H1 (cell line): Measurements from ENCODE around the gene DPP3. TPM values are rescaled to one million over a fixed set of nuclear protein-coding genes. Genes with fewer than 3 reads are reported as not detected.

ENCODE experiments used
- CTCF ChIA-PET: fragments of 300-600 bp; sonication (Branson Sonifier 250); formaldehyde crosslinking; loops from one replicate; lab custom pipeline; 2021; ENCODE audit not compliant: partially characterized antibody; lab: Charles Lee
- POLR2A ChIA-PET: fragments of 300-600 bp; sonication (Branson Sonifier 250); formaldehyde crosslinking; loops from one replicate; lab custom pipeline; 2021; ENCODE audit warnings: inconsistent platforms; ENCODE audit not compliant: partially characterized antibody; lab: Charles Lee
- DNase-seq, 2 experiments: peaks; one replicate each; pipeline versions ENCODE4 v3.0.0 to v3.0.0-alpha.2; 2010 to 2022; ENCODE audit warnings: low spot score in 2 of 2, low read depth in 1 of 2, mixed read lengths in 1 of 2
- FAIRE-seq: peaks from 2 replicates; lab custom pipeline; 2011; peaks lifted over from hg19 to GRCh38; lab: Jason Lieb, UNC
- H2AFZ ChIP-seq: 2 replicates; pipeline ENCODE4 v1.8.1; 2012; ENCODE audit warnings: low read length, inconsistent platforms
- H2AK5ac ChIP-seq: 2 replicates; pipeline ENCODE4 v1.6.1; 2013; ENCODE audit warnings: low read depth, low read length
- H2BK120ac ChIP-seq: replicated peaks from 2 replicates; pipeline ENCODE3; 2013; ENCODE audit warnings: low read depth, low read length, inconsistent platforms
- H2BK12ac ChIP-seq: 2 replicates; pipeline ENCODE4 v1.6.1; 2013; ENCODE audit warnings: low read depth, low read length
- H2BK15ac ChIP-seq: 2 replicates; pipeline ENCODE4 v1.6.1; 2013; ENCODE audit warnings: low read length
- H2BK20ac ChIP-seq: 2 replicates; pipeline ENCODE4 v1.6.1; 2013; ENCODE audit warnings: low read length
- H2BK5ac ChIP-seq: 2 replicates; pipeline ENCODE4 v1.6.1; 2013; ENCODE audit warnings: low read depth, low read length
- H3K14ac ChIP-seq: 2 replicates; pipeline ENCODE4 v1.6.1; 2013; ENCODE audit warnings: inconsistent platforms; ENCODE audit not compliant: insufficient read length
- H3K18ac ChIP-seq: 2 replicates; pipeline ENCODE4 v1.6.1; 2013; ENCODE audit warnings: low read length; ENCODE audit errors: extremely low read depth
- H3K23ac ChIP-seq: 2 replicates; pipeline ENCODE4 v1.6.1; 2013; ENCODE audit warnings: inconsistent platforms; ENCODE audit not compliant: insufficient read length
- H3K23me2 ChIP-seq: 2 replicates; pipeline ENCODE4 v1.6.1; 2013; ENCODE audit warnings: low read depth, low read length
- H3K27ac ChIP-seq: 2 replicates; pipeline ENCODE4 v1.6.1; 2011; ENCODE audit warnings: low read depth, low read length, inconsistent platforms
- H3K27me3 ChIP-seq, 4 experiments: replicated peaks in 1 of 4; 1 replicate in 1 of 4; 2 replicates in 3 of 4; pipeline versions ENCODE4 v1.6.1 to v1.8.1; 2011 to 2013; ENCODE audit warnings: low read length in 3 of 4, mild to moderate bottlenecking in 3 of 4, inconsistent platforms in 2 of 4, mixed read lengths in 2 of 4, moderate library complexity in 1 of 4; ENCODE audit not compliant: control insufficient read depth in 3 of 4, insufficient read depth in 3 of 4; ENCODE audit errors: extremely low read depth in 1 of 4
- H3K36me3 ChIP-seq, 4 experiments: 2 replicates each; pipeline versions ENCODE4 v1.6.1 to v1.8.1; 2011 to 2013; ENCODE audit warnings: mild to moderate bottlenecking in 4 of 4, low read length in 3 of 4, moderate library complexity in 2 of 4, control low read depth in 1 of 4, inconsistent platforms in 1 of 4; ENCODE audit not compliant: insufficient read depth in 4 of 4, control insufficient read depth in 2 of 4
- H3K4ac ChIP-seq: replicated peaks from 2 replicates; pipeline ENCODE3; 2013; ENCODE audit warnings: low read length, low read depth, mixed read lengths, inconsistent platforms; ENCODE audit not compliant: insufficient read length
- H3K4me1 ChIP-seq, 4 experiments: replicated peaks in 1 of 4; 1 replicate in 1 of 4; 2 replicates in 3 of 4; pipeline versions ENCODE4 v1.6.1 to v1.8.1; 2011 to 2013; ENCODE audit warnings: low read length in 3 of 4, inconsistent platforms in 2 of 4, mixed read lengths in 1 of 4; ENCODE audit not compliant: insufficient read depth in 4 of 4, control insufficient read depth in 3 of 4
- H3K4me2 ChIP-seq, 2 experiments: 2 replicates each; pipeline versions ENCODE4 v1.6.1 to v1.8.1; 2011 to 2013; ENCODE audit warnings: low read depth in 2 of 2, low read length in 2 of 2, control low read depth in 1 of 2, inconsistent platforms in 1 of 2, mild to moderate bottlenecking in 1 of 2; ENCODE audit not compliant: insufficient read depth in 1 of 2
- H3K4me3 ChIP-seq, 4 experiments: fragments of 200-600, 300-600 bp in 1 of 4; sonication (generic), shearing (Covaris generic), sonication (Bioruptor Twin) in 1 of 4; 2 replicates each; pipeline versions ENCODE4 v1.5.1 to v1.8.1; 2011 to 2016; ENCODE audit warnings: low read length in 4 of 4, low read depth in 3 of 4, control low read depth in 2 of 4, inconsistent platforms in 2 of 4, mild to moderate bottlenecking in 2 of 4, mixed read lengths in 1 of 4, moderate library complexity in 1 of 4; ENCODE audit not compliant: insufficient read depth in 2 of 4; ENCODE audit errors: extremely low read depth in 1 of 4
- H3K56ac ChIP-seq: replicated peaks from 2 replicates; pipeline ENCODE3; 2013; ENCODE audit warnings: low read depth, mild to moderate bottlenecking, mixed read lengths, low read length, inconsistent platforms; ENCODE audit not compliant: insufficient read length
- H3K79me1 ChIP-seq: 2 replicates; pipeline ENCODE4 v1.6.1; 2013; ENCODE audit warnings: low read depth, low read length, control low read depth
- H3K79me2 ChIP-seq, 2 experiments: 2 replicates each; pipeline versions ENCODE4 v1.6.1 to v1.8.1; 2012 to 2013; ENCODE audit warnings: low read length in 2 of 2, mild to moderate bottlenecking in 2 of 2, inconsistent platforms in 1 of 2; ENCODE audit not compliant: insufficient read depth in 2 of 2, control insufficient read depth in 1 of 2
- H3K9ac ChIP-seq, 4 experiments: replicated peaks in 1 of 4; 1 replicate in 1 of 4; 2 replicates in 3 of 4; pipeline versions ENCODE4 v1.6.1 to v1.8.1; 2011 to 2013; ENCODE audit warnings: low read depth in 3 of 4, low read length in 3 of 4, control low read depth in 2 of 4, mild to moderate bottlenecking in 2 of 4, moderate library complexity in 2 of 4, inconsistent platforms in 1 of 4; ENCODE audit errors: extremely low read depth in 1 of 4
- H3K9me3 ChIP-seq, 2 experiments: 2 replicates each; pipeline versions ENCODE4 v1.6.1 to v1.8.1; 2012 to 2013; ENCODE audit warnings: mild to moderate bottlenecking in 2 of 2, moderate library complexity in 2 of 2, control low read depth in 1 of 2, inconsistent platforms in 1 of 2, low read depth in 1 of 2, low read length in 1 of 2, mixed read lengths in 1 of 2; ENCODE audit not compliant: insufficient read depth in 2 of 2
- H4K20me1 ChIP-seq, 2 experiments: replicated peaks in 1 of 2; 2 replicates each; pipeline versions ENCODE3 to v1.8.1; 2011 to 2013; ENCODE audit warnings: inconsistent platforms in 2 of 2, low read length in 2 of 2, mild to moderate bottlenecking in 1 of 2; ENCODE audit not compliant: insufficient read depth in 2 of 2, control insufficient read depth in 1 of 2
- H4K5ac ChIP-seq: 2 replicates; pipeline ENCODE4 v1.6.1; 2013; ENCODE audit warnings: low read length, low read depth, mixed read lengths, inconsistent platforms; ENCODE audit not compliant: insufficient read length
- H4K8ac ChIP-seq: 2 replicates; pipeline ENCODE4 v1.8.0; 2013; ENCODE audit warnings: mild to moderate bottlenecking, moderate library complexity, low read length, inconsistent platforms; ENCODE audit not compliant: insufficient read depth; ENCODE audit errors: extremely low read depth
- H4K91ac ChIP-seq: replicated peaks from 2 replicates; pipeline ENCODE3; 2013; ENCODE audit warnings: low read length, mixed read lengths, inconsistent platforms; ENCODE audit not compliant: insufficient read length
- ASH2L ChIP-seq: fragments of 200-600, 300-600 bp; sonication (generic); IDR thresholded peaks from one replicate; pipeline ENCODE4 v1.7.1; 2017; ENCODE audit warnings: low read length
- CBX8 ChIP-seq: fragments of 300-800, 300-1000 bp; sonication (generic); IDR thresholded peaks from 2 replicates; pipeline ENCODE4 v1.7.1; 2016; ENCODE audit warnings: low read depth, low read length, borderline replicate concordance
- CEBPB ChIP-seq: IDR thresholded peaks from 2 replicates; pipeline ENCODE4 v1.6.1; 2012; ENCODE audit warnings: low read depth, low read length
- CTCF ChIP-seq, 3 experiments: IDR thresholded peaks; 1 replicate in 2 of 3; 2 replicates in 1 of 3; pipeline versions ENCODE4 v1.5.1 to v1.6.1; 2011; ENCODE audit warnings: low read length in 3 of 3, mild to moderate bottlenecking in 3 of 3, inconsistent platforms in 2 of 3, low read depth in 1 of 3, moderate library complexity in 1 of 3; ENCODE audit not compliant: insufficient read depth in 1 of 3; ENCODE audit errors: control extremely low read depth in 1 of 3
- EZH2 ChIP-seq: fragments of 200-600 bp; sonication (generic); IDR thresholded peaks from 2 replicates; pipeline ENCODE4 v1.7.1; 2012; ENCODE audit warnings: low read depth, mild to moderate bottlenecking, moderate library complexity, low read length, inconsistent platforms; ENCODE audit not compliant: severe bottlenecking
- MAFK ChIP-seq: IDR thresholded peaks from 2 replicates; pipeline ENCODE4 v1.6.1; 2012; ENCODE audit warnings: low read depth, mild to moderate bottlenecking, improper control_type of control experiment, low read length
- PHF8 ChIP-seq: fragments of 200-600 bp; sonication (generic); conservative IDR thresholded peaks from 2 replicates; pipeline ENCODE4 v1.7.1; 2012; ENCODE audit warnings: low read depth, mild to moderate bottlenecking, inconsistent platforms, low read length, moderate library complexity
- POLR2AphosphoS5 ChIP-seq: IDR thresholded peaks from 2 replicates; pipeline ENCODE4 v1.6.1; 2011; ENCODE audit warnings: low read depth, low read length
- SAP30 ChIP-seq: fragments of 300-600 bp; sonication (generic); IDR thresholded peaks from 2 replicates; pipeline ENCODE4 v1.7.1; 2012; ENCODE audit warnings: low read length, moderate library complexity, mild to moderate bottlenecking, inconsistent platforms; ENCODE audit not compliant: insufficient read depth, insufficient replicate concordance
- SRF ChIP-seq: IDR thresholded peaks from 2 replicates; pipeline ENCODE4 v1.6.1; 2011; ENCODE audit warnings: mild to moderate bottlenecking, low read depth, low read length, moderate library complexity
- TAF1 ChIP-seq: IDR thresholded peaks from 2 replicates; pipeline ENCODE4 v1.6.1; 2011; ENCODE audit warnings: mild to moderate bottlenecking, low read depth, low read length
- TBP ChIP-seq: IDR thresholded peaks from 2 replicates; pipeline ENCODE4 v1.6.1; 2011; ENCODE audit warnings: low read depth, low read length, improper control_type of control experiment
- WGBS, 2 experiments: shearing (Covaris generic) in 1 of 2; methylation state at CpG; one replicate each; pipeline versions ENCODE4 v1.1.6 to v1.1.7; 2013 to 2015; ENCODE audit warnings: low lambda C conversion rate in 2 of 2, mixed read lengths in 2 of 2, inconsistent platforms in 1 of 2, low coverage in 1 of 2, missing lambda C conversion rate in 1 of 2; ENCODE audit not compliant: insufficient replicate concordance in 2 of 2, insufficient coverage in 1 of 2, insufficient read length in 1 of 2; ENCODE audit errors: extremely low coverage in 1 of 2, missing lambda C conversion rate in 1 of 2; 5-methylcytosine and 5-hydroxymethylcytosine counted together
- polyA plus RNA-seq, 7 experiments: library from polyadenylated mRNA; depleted of rRNA in 3 of 7; stranded (reverse) in 5 of 7; unstranded in 2 of 7; fragments of >200 nt in 5 of 7; fragments of 200-250 nt in 2 of 7; gene quantifications; 1 replicate in 5 of 7; 2 replicates in 1 of 7; 4 replicates in 1 of 7; pipeline versions ENCODE4 v1.2.1 to v1.2.3, GENCODE V29; 2011 to 2013; ENCODE audit warnings: missing spikeins in 2 of 7, mixed read lengths in 2 of 7
- total RNA-seq: library from RNA; stranded (reverse); fragmentation: NEBNext Ultra II Directional; extraction: Animal tissue kit (Norgen Biotek cat#: 25700); gene quantifications from 2 replicates; pipeline ENCODE4 v1.2.1, GENCODE V29; 2021

DPP3 gene
- total and polyA plus RNA-seq, 2 of the 8 experiments (the other 6 are each of a cell fraction or from before 2014, with no cell fraction given) = 75.1 to 82.7 TPM

- H2BK5ac ChIP-seq = no peak overlapping the region
- H3K27ac ChIP-seq = no peak overlapping the region
- no peaks in the 10 kb centered on the region for H3K79me2 ChIP-seq
- H3K23ac ChIP-seq = no peak overlapping the region
- no peak overlapping the region for H2BK120ac ChIP-seq
- H3K18ac ChIP-seq = no peak overlapping the region
- no peak overlapping the region for H3K4me3 ChIP-seq
- H2BK20ac ChIP-seq = no peak overlapping the region
- no peaks in the 10 kb centered on the region; a peak in 1 of 8 replicates for H3K36me3 ChIP-seq
- no peak overlapping the region for H3K14ac ChIP-seq
- no peak overlapping the region for H3K56ac ChIP-seq
- peaks cover 4% of the 10 kb centered on the region in 2 experiments; a peak in 2 of 4 replicates for H3K9me3 ChIP-seq
- H2AK5ac ChIP-seq = no peak overlapping the region
- FAIRE-seq = no peak
- H4K20me1 ChIP-seq = no peaks in the 10 kb centered on the region
- no peak for DNase-seq
- H4K8ac ChIP-seq = no peak overlapping the region
- peaks cover 13% of the 10 kb centered on the region for H3K23me2 ChIP-seq
- 97% methylated on average over 3 of the region's 3 CpGs; no CpG with 5 or more reads in 1 of the 2 experiments for WGBS, 2 experiments
- no peak overlapping the region for H2BK12ac ChIP-seq
- no peak overlapping the region for H2AFZ ChIP-seq
- no peak overlapping the region for H3K4ac ChIP-seq
- no peaks in the 10 kb centered on the region for H3K79me1 ChIP-seq
- no peaks in the 10 kb centered on the region for H3K27me3 ChIP-seq
- H3K4me2 ChIP-seq = no peak overlapping the region
- H4K91ac ChIP-seq = no peak overlapping the region
- H4K5ac ChIP-seq = no peak overlapping the region
- H3K9ac ChIP-seq = no peak overlapping the region
- H2BK15ac ChIP-seq = no peak overlapping the region
- CTCF ChIA-PET = interaction anchor here (1.0 to 2.3 kb wide), 4 partner anchors 24 to 215 kb away, joined by 3 to 11 read pairs (median 7); partner anchors contain the start of genes MRPL11 and RBM4B
- H3K4me1 ChIP-seq = peaks cover 3 to 18% (median 12%) of the 10 kb centered on the region in 4 experiments
- POLR2A ChIA-PET = interaction anchor here (1.2 kb wide), 1 partner anchor 17 kb away, joined by 3 read pairs; the partner anchor contains the start of gene DPP3
- TF ChIP-seq SAP30 = no peak
- TF ChIP-seq TBP = no peak
- TF ChIP-seq TAF1 = no peak
- TF ChIP-seq PHF8 = no peak
- no peak for TF ChIP-seq SRF
- TF ChIP-seq CTCF (IDR thresholded peaks at IDR 0.05; ENCODE audit: control extremely low read depth in 1 of 3, insufficient read depth in 1 of 3, low read depth in 1 of 3, low read length in 3 of 3) = no peak
- TF ChIP-seq POLR2AphosphoS5 = no peak
- TF ChIP-seq CBX8 = no peak
- TF ChIP-seq MAFK = no peak
- TF ChIP-seq EZH2 = no peak
- TF ChIP-seq CEBPB = no peak
- no peak for TF ChIP-seq ASH2L
Observed at GRCh38 chr11:66462911-66463310, 17.3 kb upstream of the DPP3 start.
